Peyer's patch (tissue), 4 donors: ENCODE measurements around the gene GJE1.

ENCODE experiments used
- CTCF ChIP-seq, 6 experiments: fragments of 450-650 bp in 4 of 6; fragments of 200-600 bp in 2 of 6; sonication (generic) in 1 of 6; IDR thresholded peaks; one replicate each; pipeline ENCODE4 v1.5.1; 2017 to 2019; ENCODE audit warnings: antibody characterized with exemption in 6 of 6, mild to moderate bottlenecking in 3 of 6, moderate library complexity in 1 of 6
- POLR2A ChIP-seq, 2 donors: fragments of 450-650 bp; IDR thresholded peaks; one replicate each; pipeline ENCODE4 v1.5.1; 2017; ENCODE audit warnings: antibody characterized with exemption in 2 of 2, mild to moderate bottlenecking in 2 of 2, moderate library complexity in 2 of 2

GRCh38 chr6:142087950-142088857 is 44.5 kb upstream of the GJE1 start:
- TF ChIP-seq POLR2A (IDR thresholded peaks at IDR 0.05) (no peak), CTCF (IDR thresholded peaks at IDR 0.05) (no peak)
